ENCODE measurements around the gene TMEM61.

TMEM61 gene

GRCh38 chr1:54996869-54997710, 16.7 kb downstream of the TMEM61 start:
- Histone ChIP-seq H3K27me3 (ENCODE audit: control insufficient read depth, insufficient read depth, low read length) (peaks cover 57% of the 10 kb centered on the region), H3K27ac (ENCODE audit: low read length) (no peak overlapping the region), H3K4me3 (ENCODE audit: low read length) (peak overlapping the region; percentile 64)

DNA sequence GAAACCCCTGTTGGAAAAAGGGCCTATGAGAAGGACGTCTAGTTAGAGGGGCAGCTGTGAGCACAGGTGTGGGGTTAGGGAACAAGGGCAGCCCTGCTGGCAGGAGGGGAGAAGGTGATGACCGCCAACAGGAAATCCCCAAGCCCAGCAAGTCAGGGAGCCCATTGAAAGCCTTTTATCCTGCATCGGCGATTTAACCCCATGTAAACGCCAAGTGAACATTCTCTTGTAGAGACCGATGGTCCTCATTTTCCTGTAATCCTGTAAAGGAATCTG, 17.2 kb downstream of the TMEM61 start:
- no peaks in the 10 kb centered on the region for H3K9me3 ChIP-seq (ENCODE audit: control insufficient read depth, low read depth, low read length)
- H3K4me3 ChIP-seq (ENCODE audit: low read length) = peak overlapping the region; percentile 64
- H3K36me3 ChIP-seq (ENCODE audit: control insufficient read depth, low read depth, low read length) = no peaks in the 10 kb centered on the region
- no peak overlapping the region for H3K9ac ChIP-seq (ENCODE audit: low read length)
- peaks cover 25% of the 10 kb centered on the region for H3K4me1 ChIP-seq (ENCODE audit: control insufficient read depth, low read depth, low read length)
- peaks cover 60% of the 10 kb centered on the region for H3K27me3 ChIP-seq (ENCODE audit: control insufficient read depth, insufficient read depth, low read length)
- H3K27ac ChIP-seq (ENCODE audit: low read length) = no peak overlapping the region

More at GRCh38 chr1:54996869-54997710, 16.7 kb downstream of the TMEM61 start:
- Histone ChIP-seq H3K9ac (ENCODE audit: low read length) (no peak overlapping the region), H3K9me3 (ENCODE audit: control insufficient read depth, low read depth, low read length) (no peaks in the 10 kb centered on the region), H3K4me1 (ENCODE audit: control insufficient read depth, low read depth, low read length) (peaks cover 25% of the 10 kb centered on the region), H3K36me3 (ENCODE audit: control insufficient read depth, low read depth, low read length) (no peaks in the 10 kb centered on the region)

- Histone ChIP-seq H3K4me3 (ENCODE audit: low read length) (no peak overlapping the region), H3K27me3 (ENCODE audit: control insufficient read depth, insufficient read depth, low read length) (peaks cover 60% of the 10 kb centered on the region), H3K36me3 (ENCODE audit: control insufficient read depth, low read depth, low read length) (no peaks in the 10 kb centered on the region), H3K9me3 (ENCODE audit: control insufficient read depth, low read depth, low read length) (no peaks in the 10 kb centered on the region), H3K27ac (ENCODE audit: low read length) (no peak overlapping the region), H3K4me1 (ENCODE audit: control insufficient read depth, low read depth, low read length) (peaks cover 25% of the 10 kb centered on the region), H3K9ac (ENCODE audit: low read length) (no peak overlapping the region)
Observed at GRCh38 chr1:54998100-54998499, 17.7 kb downstream of the TMEM61 start.

- peak within 1 kb of the TSS; percentile 64 for H3K4me3 ChIP-seq (ENCODE audit: low read length)
- no peaks in the 10 kb centered on the region for H3K9me3 ChIP-seq (ENCODE audit: control insufficient read depth, low read depth, low read length)
- H3K9ac ChIP-seq (ENCODE audit: low read length) = no peak within 1 kb of the TSS
- no peak within 1 kb of the TSS for H3K27ac ChIP-seq (ENCODE audit: low read length)
- peaks cover 25% of the 10 kb centered on the region for H3K4me1 ChIP-seq (ENCODE audit: control insufficient read depth, low read depth, low read length)
- H3K36me3 ChIP-seq (ENCODE audit: control insufficient read depth, low read depth, low read length) = no peaks in the 10 kb centered on the region
- peaks cover 60% of the 10 kb centered on the region for H3K27me3 ChIP-seq (ENCODE audit: control insufficient read depth, insufficient read depth, low read length)
Observed at GRCh38 chr1:54998677-54999076, 18.2 kb downstream of the TMEM61 start, which contains the start of gene BSND. Gene BSND, plus strand, starts transcription at chr1:54998933. Its CDS starts 254 bp downstream, at chr1:54999187.

- peaks cover 60% of the 10 kb centered on the region for H3K27me3 ChIP-seq (ENCODE audit: control insufficient read depth, insufficient read depth, low read length)
- H3K27ac ChIP-seq (ENCODE audit: low read length) = no peak overlapping the region
Observed at GRCh38 chr1:55000110-55001085, 20.0 kb downstream of the TMEM61 start.

GRCh38 chr1:55001311-55001710, 20.9 kb downstream of the TMEM61 start:
- Histone ChIP-seq H3K4me3 (ENCODE audit: low read length) (no peak overlapping the region), H3K36me3 (ENCODE audit: control insufficient read depth, low read depth, low read length) (no peaks in the 10 kb centered on the region), H3K9ac (ENCODE audit: low read length) (no peak overlapping the region), H3K4me1 (ENCODE audit: control insufficient read depth, low read depth, low read length) (peaks cover 14% of the 10 kb centered on the region), H3K27ac (ENCODE audit: low read length) (no peak overlapping the region), H3K27me3 (ENCODE audit: control insufficient read depth, insufficient read depth, low read length) (peaks cover 60% of the 10 kb centered on the region), H3K9me3 (ENCODE audit: control insufficient read depth, low read depth, low read length) (no peaks in the 10 kb centered on the region)

More at GRCh38 chr1:55000110-55001085, 20.0 kb downstream of the TMEM61 start:
- no peak overlapping the region for H3K9ac ChIP-seq (ENCODE audit: low read length)
- H3K4me3 ChIP-seq (ENCODE audit: low read length) = no peak overlapping the region
- no peaks in the 10 kb centered on the region for H3K9me3 ChIP-seq (ENCODE audit: control insufficient read depth, low read depth, low read length)
- peaks cover 14% of the 10 kb centered on the region for H3K4me1 ChIP-seq (ENCODE audit: control insufficient read depth, low read depth, low read length)
- no peaks in the 10 kb centered on the region for H3K36me3 ChIP-seq (ENCODE audit: control insufficient read depth, low read depth, low read length)

- H3K27ac ChIP-seq (ENCODE audit: low read length) = no peak overlapping the region
- peaks cover 8% of the 10 kb centered on the region for H3K4me1 ChIP-seq (ENCODE audit: control insufficient read depth, low read depth, low read length)
- H3K4me3 ChIP-seq (ENCODE audit: low read length) = no peak overlapping the region
- H3K36me3 ChIP-seq (ENCODE audit: control insufficient read depth, low read depth, low read length) = no peaks in the 10 kb centered on the region
- H3K9ac ChIP-seq (ENCODE audit: low read length) = no peak overlapping the region
- H3K27me3 ChIP-seq (ENCODE audit: control insufficient read depth, insufficient read depth, low read length) = peaks cover 46% of the 10 kb centered on the region
- H3K9me3 ChIP-seq (ENCODE audit: control insufficient read depth, low read depth, low read length) = no peaks in the 10 kb centered on the region
Observed at GRCh38 chr1:55002686-55003085, 22.3 kb downstream of the TMEM61 start.

DNA sequence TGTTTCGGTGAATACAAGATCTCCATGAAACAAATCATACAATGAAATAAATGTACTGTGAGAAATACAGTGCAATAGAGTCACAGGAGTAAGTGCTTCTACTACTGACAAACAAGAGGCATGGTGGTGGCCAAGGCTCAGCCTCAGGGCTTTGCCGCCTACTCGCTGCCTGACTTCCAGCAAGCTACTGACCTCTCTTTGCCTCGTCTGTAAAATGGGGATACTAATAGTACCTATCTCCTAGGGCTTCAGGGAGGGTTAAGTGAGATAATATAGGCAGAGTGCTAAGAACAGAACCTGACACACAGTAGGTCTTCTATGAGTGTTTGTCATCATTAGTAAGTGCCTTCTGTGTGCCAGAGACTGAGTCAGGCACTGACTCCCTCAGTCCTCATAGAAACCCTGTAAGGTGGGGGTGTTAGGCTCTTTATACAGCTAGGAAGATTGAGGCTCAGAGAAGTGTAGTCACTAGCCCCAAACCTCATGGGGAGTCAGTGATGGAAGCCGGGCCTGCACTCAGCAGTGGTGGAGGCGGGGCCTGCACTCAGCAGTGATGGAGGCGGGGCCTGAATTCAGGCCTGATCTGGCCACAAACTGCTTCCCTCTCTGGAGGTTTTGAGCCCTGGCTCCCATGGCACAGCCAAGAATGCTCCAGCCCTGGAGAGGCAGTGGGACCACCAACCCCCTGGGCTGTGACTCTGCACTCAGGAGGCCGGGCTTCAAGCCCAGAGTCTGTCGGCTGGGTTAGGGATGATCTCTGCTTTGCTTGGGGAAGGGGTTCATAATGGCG, 25.1 kb downstream of the TMEM61 start:
- Histone ChIP-seq H3K27ac (ENCODE audit: low read length) (no peak overlapping the region), H3K27me3 (ENCODE audit: control insufficient read depth, insufficient read depth, low read length) (peaks cover 17% of the 10 kb centered on the region), H3K9me3 (ENCODE audit: control insufficient read depth, low read depth, low read length) (no peaks in the 10 kb centered on the region), H3K9ac (ENCODE audit: low read length) (no peak overlapping the region), H3K36me3 (ENCODE audit: control insufficient read depth, low read depth, low read length) (no peaks in the 10 kb centered on the region), H3K4me1 (ENCODE audit: control insufficient read depth, low read depth, low read length) (peaks cover 5% of the 10 kb centered on the region), H3K4me3 (ENCODE audit: low read length) (no peak overlapping the region)

DNA sequence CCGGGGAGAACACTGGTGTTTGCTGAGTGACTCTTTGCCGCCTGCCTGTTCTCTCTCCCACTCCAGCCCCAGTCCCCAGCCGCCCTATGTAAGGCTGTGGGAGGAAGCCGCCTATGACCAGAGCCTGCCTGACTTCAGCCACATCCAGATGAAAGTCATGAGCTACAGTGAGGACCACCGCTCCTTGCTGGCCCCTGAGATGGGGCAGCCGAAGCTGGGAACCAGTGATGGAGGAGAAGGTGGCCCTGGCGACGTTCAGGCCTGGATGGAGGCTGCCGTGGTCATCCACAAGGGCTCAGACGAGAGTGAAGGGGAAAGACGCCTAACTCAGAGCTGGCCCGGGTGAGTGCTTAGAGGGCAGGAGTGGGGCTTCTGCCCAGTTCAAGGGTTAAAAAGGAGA, 26.5 kb downstream of the TMEM61 start:
- Histone ChIP-seq H3K27ac (ENCODE audit: low read length) (no peak overlapping the region), H3K27me3 (ENCODE audit: control insufficient read depth, insufficient read depth, low read length) (peaks cover 4% of the 10 kb centered on the region), H3K4me1 (ENCODE audit: control insufficient read depth, low read depth, low read length) (peaks cover 6% of the 10 kb centered on the region), H3K9ac (ENCODE audit: low read length) (no peak overlapping the region), H3K4me3 (ENCODE audit: low read length) (no peak overlapping the region), H3K36me3 (ENCODE audit: control insufficient read depth, low read depth, low read length) (no peaks in the 10 kb centered on the region), H3K9me3 (ENCODE audit: control insufficient read depth, low read depth, low read length) (no peaks in the 10 kb centered on the region)

GRCh38 chr1:55007625-55008024, 27.2 kb downstream of the TMEM61 start:
- Histone ChIP-seq H3K27me3 (ENCODE audit: control insufficient read depth, insufficient read depth, low read length) (no peaks in the 10 kb centered on the region), H3K9ac (ENCODE audit: low read length) (no peak overlapping the region), H3K9me3 (ENCODE audit: control insufficient read depth, low read depth, low read length) (no peaks in the 10 kb centered on the region), H3K4me3 (ENCODE audit: low read length) (no peak overlapping the region), H3K27ac (ENCODE audit: low read length) (no peak overlapping the region), H3K4me1 (ENCODE audit: control insufficient read depth, low read depth, low read length) (peaks cover 6% of the 10 kb centered on the region), H3K36me3 (ENCODE audit: control insufficient read depth, low read depth, low read length) (no peaks in the 10 kb centered on the region)

All from iPS-18a (cell line).